Testis (tissue), 2 donors: ENCODE data around the gene RNF207.

Experiments used
- POLR2A ChIP-seq: fragments of 450-650 bp; IDR thresholded peaks from one replicate; pipeline ENCODE4 v1.6.1; 2017; ENCODE audit warnings: antibody characterized with exemption, mild to moderate bottlenecking, moderate library complexity
- TF ChIP-seq, protein P1 (sequence below), 3 experiments: fragments of 450-650 bp in 2 of 3; fragments of 200-600 bp in 1 of 3; sonication (generic) in 1 of 3; IDR thresholded peaks; one replicate each; pipeline ENCODE4 v1.5.1; 2016 to 2019; ENCODE audit warnings: antibody characterized with exemption in 3 of 3, mild to moderate bottlenecking in 2 of 3, moderate library complexity in 1 of 3

DNA sequence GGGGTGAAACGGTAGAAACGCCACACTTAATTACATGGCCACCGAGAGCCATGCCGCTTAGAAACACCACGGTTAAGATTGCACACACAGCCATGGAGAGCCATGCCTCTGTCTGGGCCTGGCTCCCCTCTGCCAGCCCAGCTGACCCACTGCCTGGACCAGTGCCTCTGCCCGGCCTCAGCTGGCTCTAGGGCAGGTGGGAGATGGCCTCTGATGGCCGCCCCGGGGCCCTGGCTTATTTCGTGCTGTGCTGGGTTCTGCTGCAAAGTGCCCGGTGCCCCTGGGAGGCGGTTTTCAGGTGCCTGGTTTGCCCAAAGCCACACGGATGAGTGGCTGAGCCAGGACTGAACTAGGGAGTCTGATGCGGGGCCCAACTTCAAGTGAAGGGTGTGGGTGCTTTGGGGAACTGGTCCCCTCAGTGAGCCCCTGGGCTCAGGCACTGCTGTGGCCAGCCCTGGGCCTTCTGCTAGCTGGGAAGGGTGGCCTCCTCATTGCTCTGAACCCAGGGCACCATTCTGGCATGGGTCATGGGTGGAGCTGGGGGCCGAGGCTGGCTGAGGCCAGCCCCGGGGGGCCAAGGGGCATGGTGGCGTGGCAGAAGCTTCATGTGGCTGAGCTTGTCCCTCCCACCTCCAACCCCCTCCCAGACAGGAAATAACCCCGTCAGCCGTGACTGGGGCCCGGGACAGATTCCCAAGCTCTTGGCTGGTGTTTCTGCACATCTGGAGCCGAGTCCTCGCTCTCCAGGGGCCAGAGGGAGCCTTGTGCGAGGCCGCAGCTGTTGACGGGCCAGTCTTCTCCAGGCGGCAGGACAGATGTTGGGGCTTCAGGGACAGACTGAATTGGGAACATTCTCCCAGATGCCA lies 56.9 kb downstream of the RNF207 start:
- TF ChIP-seq, protein P1, sequence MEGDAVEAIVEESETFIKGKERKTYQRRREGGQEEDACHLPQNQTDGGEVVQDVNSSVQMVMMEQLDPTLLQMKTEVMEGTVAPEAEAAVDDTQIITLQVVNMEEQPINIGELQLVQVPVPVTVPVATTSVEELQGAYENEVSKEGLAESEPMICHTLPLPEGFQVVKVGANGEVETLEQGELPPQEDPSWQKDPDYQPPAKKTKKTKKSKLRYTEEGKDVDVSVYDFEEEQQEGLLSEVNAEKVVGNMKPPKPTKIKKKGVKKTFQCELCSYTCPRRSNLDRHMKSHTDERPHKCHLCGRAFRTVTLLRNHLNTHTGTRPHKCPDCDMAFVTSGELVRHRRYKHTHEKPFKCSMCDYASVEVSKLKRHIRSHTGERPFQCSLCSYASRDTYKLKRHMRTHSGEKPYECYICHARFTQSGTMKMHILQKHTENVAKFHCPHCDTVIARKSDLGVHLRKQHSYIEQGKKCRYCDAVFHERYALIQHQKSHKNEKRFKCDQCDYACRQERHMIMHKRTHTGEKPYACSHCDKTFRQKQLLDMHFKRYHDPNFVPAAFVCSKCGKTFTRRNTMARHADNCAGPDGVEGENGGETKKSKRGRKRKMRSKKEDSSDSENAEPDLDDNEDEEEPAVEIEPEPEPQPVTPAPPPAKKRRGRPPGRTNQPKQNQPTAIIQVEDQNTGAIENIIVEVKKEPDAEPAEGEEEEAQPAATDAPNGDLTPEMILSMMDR (IDR thresholded peaks at IDR 0.05), result no peak
- no peak for TF ChIP-seq POLR2A
